Vagina (tissue), 2 donors: ENCODE results near the gene DST. TPM values are rescaled to one million over a fixed set of nuclear protein-coding genes. Genes with fewer than 3 reads are reported as not detected.

ENCODE experiments used
- DNase-seq, 2 donors: peaks; one replicate each; pipeline ENCODE4 v3.0.0-alpha.2; 2017; ENCODE audit errors: extremely low spot score in 2 of 2
- H3K27ac ChIP-seq: fragments of 200-600 bp; sonication (generic); one replicate; pipeline ENCODE4 v1.5.1; 2019
- H3K27me3 ChIP-seq: fragments of 200-600 bp; sonication (generic); one replicate; pipeline ENCODE4 v1.5.1; 2019
- H3K36me3 ChIP-seq, 2 donors: fragments of 200-600 bp; sonication (generic); one replicate each; pipeline ENCODE4 v1.5.1; 2017 to 2019
- H3K4me1 ChIP-seq: fragments of 200-600 bp; sonication (generic); one replicate; pipeline ENCODE4 v1.5.1; 2019
- H3K4me3 ChIP-seq, 2 donors: fragments of 200-600 bp; sonication (generic); 1 replicate in 1 of 2; 2 replicates in 1 of 2; pipeline ENCODE4 v1.5.1; 2016 to 2019
- H3K9me3 ChIP-seq: fragments of 200-600 bp; sonication (generic); one replicate; pipeline ENCODE4 v1.5.1; 2019
- POLR2A ChIP-seq, 2 donors: fragments of 450-650 bp; IDR thresholded peaks; one replicate each; pipeline ENCODE4 v1.6.1; 2017; ENCODE audit warnings: antibody characterized with exemption in 2 of 2, mild to moderate bottlenecking in 2 of 2, moderate library complexity in 2 of 2
- POLR2AphosphoS5 ChIP-seq, 2 donors: sonication (generic); formaldehyde crosslinking; IDR thresholded peaks; one replicate each; pipeline ENCODE4 v1.9.0; 2017; ENCODE audit warnings: antibody characterized with exemption in 2 of 2, mild to moderate bottlenecking in 2 of 2, low read depth in 1 of 2; ENCODE audit not compliant: insufficient read depth in 1 of 2
- intact Hi-C: fragments of 100-400 bp; cut with DNase I; formaldehyde crosslinking; loops from one replicate; pipeline ENCODE4 v1.15.1; 2023
- total RNA-seq: library from RNA; depleted of rRNA; stranded (reverse); fragments of >200 nt; gene quantifications from one replicate; pipeline ENCODE4 v1.2.3, GENCODE V29; 2016
- TF ChIP-seq, protein P1 (sequence below), 3 experiments: fragments of 450-650 bp in 2 of 3; fragments of 200-600 bp in 1 of 3; sonication (generic) in 1 of 3; IDR thresholded peaks; one replicate each; pipeline ENCODE4 v1.5.1; 2017 to 2019; ENCODE audit warnings: antibody characterized with exemption in 3 of 3, mild to moderate bottlenecking in 2 of 3, moderate library complexity in 2 of 3

DST gene
- total RNA-seq, 1 donor from 2014 or later, result 460 TPM

DNA sequence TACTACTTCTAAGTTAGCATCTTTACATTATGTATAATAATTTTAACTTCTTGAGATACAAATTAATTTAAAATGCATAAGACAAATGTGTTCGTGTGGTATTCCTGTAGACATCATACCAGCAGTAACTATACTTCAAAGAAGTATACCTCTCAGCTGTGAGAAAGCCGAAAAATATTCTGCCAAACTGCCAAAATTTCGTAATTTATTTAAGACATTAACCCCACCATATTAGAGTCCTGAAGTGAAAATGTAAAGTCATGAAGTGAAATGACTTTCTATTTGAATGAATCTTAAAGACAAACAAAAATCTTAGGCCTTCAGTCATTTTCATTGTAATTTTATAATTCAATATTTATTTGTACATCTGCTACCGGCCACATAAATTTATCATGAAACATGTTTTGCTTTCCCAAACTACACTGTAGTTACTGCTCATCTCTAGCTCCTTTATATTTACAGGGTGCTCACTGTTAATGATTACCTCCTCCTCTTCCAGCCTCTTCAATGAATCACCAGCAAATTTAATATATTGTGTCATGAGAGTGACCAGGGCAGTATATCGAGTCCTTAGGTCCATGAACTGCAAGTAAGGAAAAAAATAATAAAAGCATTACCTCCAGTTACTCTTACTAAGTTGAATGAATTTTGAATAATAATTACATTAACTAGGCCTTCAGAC lies 18.5 kb downstream of the DST start:
- DNase-seq, result no peak
- TF ChIP-seq POLR2A (IDR thresholded peaks at IDR 0.05), result no peak
- TF ChIP-seq POLR2AphosphoS5 (IDR thresholded peaks at IDR 0.05; ENCODE audit: insufficient read depth in 1 of 2, low read depth in 1 of 2), result no peak
- TF ChIP-seq, protein P1, sequence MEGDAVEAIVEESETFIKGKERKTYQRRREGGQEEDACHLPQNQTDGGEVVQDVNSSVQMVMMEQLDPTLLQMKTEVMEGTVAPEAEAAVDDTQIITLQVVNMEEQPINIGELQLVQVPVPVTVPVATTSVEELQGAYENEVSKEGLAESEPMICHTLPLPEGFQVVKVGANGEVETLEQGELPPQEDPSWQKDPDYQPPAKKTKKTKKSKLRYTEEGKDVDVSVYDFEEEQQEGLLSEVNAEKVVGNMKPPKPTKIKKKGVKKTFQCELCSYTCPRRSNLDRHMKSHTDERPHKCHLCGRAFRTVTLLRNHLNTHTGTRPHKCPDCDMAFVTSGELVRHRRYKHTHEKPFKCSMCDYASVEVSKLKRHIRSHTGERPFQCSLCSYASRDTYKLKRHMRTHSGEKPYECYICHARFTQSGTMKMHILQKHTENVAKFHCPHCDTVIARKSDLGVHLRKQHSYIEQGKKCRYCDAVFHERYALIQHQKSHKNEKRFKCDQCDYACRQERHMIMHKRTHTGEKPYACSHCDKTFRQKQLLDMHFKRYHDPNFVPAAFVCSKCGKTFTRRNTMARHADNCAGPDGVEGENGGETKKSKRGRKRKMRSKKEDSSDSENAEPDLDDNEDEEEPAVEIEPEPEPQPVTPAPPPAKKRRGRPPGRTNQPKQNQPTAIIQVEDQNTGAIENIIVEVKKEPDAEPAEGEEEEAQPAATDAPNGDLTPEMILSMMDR (IDR thresholded peaks at IDR 0.05), result no peak
- intact Hi-C loops, result no loop called here
- Histone ChIP-seq H3K9me3 (no peaks in the 10 kb centered on the region), H3K27ac (no peak overlapping the region), H3K27me3 (no peaks in the 10 kb centered on the region), H3K36me3 (peaks cover 0 to 24% of the 10 kb centered on the region in 2 donors), H3K4me1 (no peaks in the 10 kb centered on the region), H3K4me3 (no peak overlapping the region)

DNA sequence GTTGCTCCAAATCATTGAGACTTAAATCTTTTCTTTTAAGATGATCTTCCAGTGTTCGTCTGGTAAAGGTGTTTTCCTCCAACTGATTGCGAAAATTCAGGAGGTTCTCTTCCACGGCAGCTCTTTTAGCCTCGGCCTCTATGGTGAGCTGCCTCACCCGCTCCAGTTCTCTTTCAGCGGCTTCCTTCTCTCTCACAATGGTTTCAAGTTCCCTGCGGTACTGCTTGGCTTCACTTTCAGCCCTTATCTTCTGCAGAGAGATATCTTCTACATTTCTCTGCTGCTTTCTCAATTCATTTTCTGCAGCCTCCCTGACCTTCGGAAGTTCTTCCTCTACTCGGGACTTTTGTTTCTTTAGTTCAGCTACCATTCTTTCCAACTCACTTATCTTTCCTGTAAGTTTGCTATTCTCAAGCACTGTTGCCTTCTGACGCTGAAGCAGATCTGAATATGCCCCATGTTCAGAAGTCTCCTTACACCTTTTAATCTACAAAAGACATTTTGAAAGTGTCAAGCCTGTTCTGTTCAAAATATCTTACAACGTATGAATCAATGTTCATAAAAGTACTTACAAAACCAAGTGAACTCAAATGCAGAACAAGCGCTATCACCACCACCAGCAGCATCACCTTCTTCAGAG lies 22.3 kb downstream of the DST start:
- DNase-seq, result no peak
- H3K36me3 ChIP-seq, result peaks cover 0 to 29% of the 10 kb centered on the region in 2 donors
- TF ChIP-seq POLR2A (IDR thresholded peaks at IDR 0.05), result no peak
- TF ChIP-seq POLR2AphosphoS5 (IDR thresholded peaks at IDR 0.05; ENCODE audit: insufficient read depth in 1 of 2, low read depth in 1 of 2), result no peak
- TF ChIP-seq, protein P1 (IDR thresholded peaks at IDR 0.05), result no peak
- H3K9me3 ChIP-seq, result no peaks in the 10 kb centered on the region
- no peaks in the 10 kb centered on the region for H3K4me1 ChIP-seq
- H3K4me3 ChIP-seq, result no peak overlapping the region
- intact Hi-C loops, result no loop called here
- no peak overlapping the region for H3K27ac ChIP-seq
- H3K27me3 ChIP-seq, result no peaks in the 10 kb centered on the region

DNA sequence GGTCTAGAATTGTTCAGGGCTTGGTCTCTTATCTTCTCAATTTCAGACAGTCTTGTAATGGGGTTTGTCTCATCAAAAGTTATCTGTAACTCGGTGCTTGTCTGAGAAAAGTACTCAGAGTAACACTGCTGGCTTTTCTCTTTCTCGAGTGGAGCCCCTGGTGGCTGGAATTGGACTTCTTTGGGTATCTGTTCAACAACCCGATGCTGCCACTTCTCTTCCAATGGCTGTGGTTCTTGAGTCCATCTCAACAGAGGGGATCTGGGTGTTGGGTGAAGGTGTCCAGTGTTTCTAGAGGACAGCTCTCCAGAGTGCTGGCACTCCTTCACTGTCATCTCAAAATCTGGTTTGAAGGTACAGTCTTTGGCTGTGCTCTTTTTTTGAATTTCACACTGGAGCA lies 24.6 kb downstream of the DST start:
- Histone ChIP-seq H3K4me3 (no peak overlapping the region), H3K27me3 (no peaks in the 10 kb centered on the region), H3K36me3 (peaks cover 0 to 25% of the 10 kb centered on the region in 2 donors), H3K9me3 (no peaks in the 10 kb centered on the region), H3K27ac (no peak overlapping the region), H3K4me1 (no peaks in the 10 kb centered on the region)
- no peak for DNase-seq
- no peak for TF ChIP-seq POLR2A (IDR thresholded peaks at IDR 0.05)
- TF ChIP-seq, protein P1 (IDR thresholded peaks at IDR 0.05), result no peak
- no peak for TF ChIP-seq POLR2AphosphoS5 (IDR thresholded peaks at IDR 0.05; ENCODE audit: insufficient read depth in 1 of 2, low read depth in 1 of 2)
- intact Hi-C loops, result no loop called here

DNA sequence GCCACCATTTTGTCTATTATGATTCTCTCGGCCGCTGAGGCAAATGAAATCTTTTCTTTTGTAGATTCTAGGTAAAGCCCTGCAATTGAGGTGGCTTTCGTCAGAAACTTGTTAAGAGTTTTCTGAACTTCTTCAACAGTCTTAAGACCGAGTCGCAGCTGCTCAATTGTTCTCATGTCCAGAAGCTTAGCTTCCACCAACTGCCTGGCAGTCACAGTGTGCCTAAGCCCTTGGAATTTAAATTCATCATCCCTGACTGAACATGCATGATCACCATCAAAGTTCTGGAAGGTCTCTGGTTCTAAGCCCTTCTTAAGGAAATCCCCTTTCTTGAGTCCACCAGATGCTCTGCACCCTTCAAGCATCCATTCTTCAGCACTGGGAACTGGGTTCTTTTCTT lies 25.7 kb downstream of the DST start:
- Histone ChIP-seq H3K36me3 (peaks cover 0 to 25% of the 10 kb centered on the region in 2 donors), H3K27ac (no peak overlapping the region), H3K27me3 (no peaks in the 10 kb centered on the region), H3K9me3 (no peaks in the 10 kb centered on the region), H3K4me1 (no peaks in the 10 kb centered on the region), H3K4me3 (no peak overlapping the region)
- intact Hi-C loops, result no loop called here
- TF ChIP-seq POLR2A (IDR thresholded peaks at IDR 0.05) (no peak), POLR2AphosphoS5 (IDR thresholded peaks at IDR 0.05; ENCODE audit: insufficient read depth in 1 of 2, low read depth in 1 of 2) (no peak)
- TF ChIP-seq, protein P1 (IDR thresholded peaks at IDR 0.05), result no peak
- DNase-seq, result no peak

DNA sequence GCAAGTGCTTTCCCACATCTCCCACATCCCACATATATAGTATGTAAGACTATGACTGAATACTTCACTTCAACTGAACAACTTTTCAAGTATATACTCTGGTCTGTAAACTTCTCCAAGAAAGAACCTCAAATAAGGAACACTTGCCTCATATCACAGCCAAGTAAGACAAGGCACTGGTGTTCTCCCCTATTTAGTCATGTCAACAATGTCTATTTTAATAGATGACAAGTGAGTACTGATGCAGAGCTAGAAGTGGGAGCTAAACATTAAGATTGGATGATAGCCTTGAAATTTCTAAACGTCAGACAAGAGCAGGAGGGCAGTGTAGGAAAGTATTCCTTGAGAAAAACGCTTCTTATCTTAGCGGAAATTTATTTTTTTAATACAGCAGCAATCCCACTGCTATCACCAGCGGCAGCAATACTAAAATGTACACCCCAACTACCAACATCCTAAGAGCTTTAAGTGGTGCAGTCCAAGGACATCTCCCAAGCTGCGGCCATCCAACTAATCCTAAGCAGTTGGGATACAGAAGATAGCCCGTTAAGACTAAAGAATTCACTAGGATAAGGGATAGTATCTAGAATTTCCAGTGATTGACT lies 29.3 kb downstream of the DST start:
- DNase-seq, result no peak
- Histone ChIP-seq H3K36me3 (peaks cover 0 to 15% of the 10 kb centered on the region in 2 donors), H3K4me1 (no peaks in the 10 kb centered on the region), H3K4me3 (no peak overlapping the region), H3K27me3 (no peaks in the 10 kb centered on the region), H3K27ac (no peak overlapping the region), H3K9me3 (no peaks in the 10 kb centered on the region)
- TF ChIP-seq POLR2AphosphoS5 (IDR thresholded peaks at IDR 0.05; ENCODE audit: insufficient read depth in 1 of 2, low read depth in 1 of 2), result no peak
- TF ChIP-seq, protein P1 (IDR thresholded peaks at IDR 0.05), result no peak
- intact Hi-C loops, result no loop called here
